ENCODE measurements around the gene SERPINB6. TPM values are rescaled to one million over a fixed set of nuclear protein-coding genes. Genes with fewer than 3 reads are reported as not detected.
"Not testable (repeated sequence)": the region's sequence is repeated elsewhere in the genome, so short reads cannot be mapped to it uniquely, and the experiment has no call there.

The SERPINB6 gene
- total RNA-seq, 1 donor from 2014 or later: 120 TPM

DNA sequence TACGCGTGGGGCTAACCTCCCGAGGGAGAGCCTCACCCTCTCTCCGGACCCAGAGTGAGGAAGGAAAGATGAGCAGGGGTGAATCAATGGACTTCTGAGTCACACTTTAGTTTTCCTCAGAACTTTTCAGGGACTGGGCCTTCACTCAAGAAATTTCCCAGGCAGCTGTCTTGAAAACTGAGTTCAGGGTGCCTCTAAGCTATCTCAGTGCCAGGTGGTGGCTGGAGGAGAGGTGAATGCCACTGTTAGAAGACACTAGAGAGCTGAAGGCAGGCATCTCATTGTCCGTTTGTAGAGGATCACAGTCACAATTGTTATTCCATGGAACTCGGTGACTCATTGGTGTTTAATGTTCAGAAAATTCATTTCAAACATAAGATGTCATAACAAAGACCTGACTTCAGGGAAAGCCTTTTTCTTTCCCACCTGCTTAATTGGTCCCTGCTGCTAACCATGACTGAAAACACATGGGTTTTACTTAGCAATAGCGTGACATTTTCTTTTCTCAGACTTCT, 5.3 kb upstream of the SERPINB6 start:
- no peak overlapping the region for H3K4me3 ChIP-seq (ENCODE audit: low read depth, low read length)
- DNase-seq (ENCODE audit: low read depth): no peak
- no peak for TF ChIP-seq CTCF (conservative IDR thresholded peaks at IDR 0.05; ENCODE audit: low read depth, low read length)

DNA sequence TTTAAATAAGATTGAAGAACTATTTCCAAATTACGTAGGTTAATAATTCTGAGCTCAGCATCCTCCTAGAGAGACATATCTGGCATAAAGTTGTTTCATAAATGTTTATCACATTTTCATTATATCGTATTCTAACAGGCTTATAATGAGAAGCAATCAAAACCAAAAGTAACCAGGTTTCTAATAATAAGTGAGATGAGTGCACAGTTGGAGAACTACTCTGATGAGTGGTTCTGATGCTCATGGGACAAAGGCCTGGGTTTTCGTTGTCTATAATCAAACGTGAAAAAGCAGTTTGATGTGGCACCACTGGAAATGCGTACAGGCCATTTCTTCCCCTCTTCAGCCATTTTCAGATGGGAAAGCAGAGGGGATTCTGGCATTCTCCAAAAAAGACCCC, 4.7 kb upstream of the SERPINB6 start:
- no peak overlapping the region for H3K4me3 ChIP-seq (ENCODE audit: low read depth, low read length)
- TF ChIP-seq CTCF (conservative IDR thresholded peaks at IDR 0.05; ENCODE audit: low read depth, low read length): no peak
- no peak for DNase-seq (ENCODE audit: low read depth)

GRCh38 chr6:2973676-2974075, 2.3 kb upstream of the SERPINB6 start:
- DNase-seq (ENCODE audit: low read depth): no peak
- TF ChIP-seq CTCF (conservative IDR thresholded peaks at IDR 0.05; ENCODE audit: low read depth, low read length): no peak
- H3K4me3 ChIP-seq (ENCODE audit: low read depth, low read length): no peak overlapping the region

DNA sequence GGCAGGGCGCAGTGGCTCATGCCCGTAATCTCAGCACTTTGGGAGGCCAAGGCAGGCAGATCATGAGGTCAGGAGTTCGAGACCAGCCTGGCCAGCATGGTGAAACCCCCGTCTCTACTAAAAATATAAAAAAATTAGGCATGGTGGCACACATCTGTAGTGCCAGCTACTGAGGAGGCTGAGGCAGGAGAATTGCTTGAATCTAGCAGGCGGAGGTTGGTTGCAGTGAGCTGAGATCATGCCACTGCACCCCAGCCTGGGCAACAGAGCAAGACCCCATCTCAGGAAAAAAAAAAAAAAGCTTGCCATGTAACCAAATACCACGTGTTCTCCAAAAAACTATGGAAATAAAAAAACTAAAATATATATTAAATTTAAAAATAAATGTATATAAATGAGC, 1.8 kb upstream of the SERPINB6 start:
- not testable (repeated sequence) for DNase-seq (ENCODE audit: low read depth); H3K4me3 ChIP-seq (ENCODE audit: low read depth, low read length)

- not testable (repeated sequence) for H3K4me3 ChIP-seq (ENCODE audit: low read depth, low read length); DNase-seq (ENCODE audit: low read depth)
Measured at GRCh38 chr6:2972685-2973084, 1.3 kb upstream of the SERPINB6 start.

- DNase-seq (ENCODE audit: low read depth): not testable (repeated sequence)
- H3K4me3 ChIP-seq (ENCODE audit: low read depth, low read length): peak overlapping the region; percentile 74
Measured at GRCh38 chr6:2972219-2972487, 786 bp upstream of the SERPINB6 start.

GRCh38 chr6:2970753-2971419, 481 bp downstream of the SERPINB6 start:
- DNase-seq (ENCODE audit: low read depth): no peak

GRCh38 chr6:2970034-2970685, 1.2 kb downstream of the SERPINB6 start:
- no peak for TF ChIP-seq CTCF (conservative IDR thresholded peaks at IDR 0.05; ENCODE audit: low read depth, low read length)
- peak overlapping the region; percentile 74 for H3K4me3 ChIP-seq (ENCODE audit: low read depth, low read length)
- DNase-seq (ENCODE audit: low read depth): no peak

More at GRCh38 chr6:2970753-2971419, 481 bp downstream of the SERPINB6 start:
- peak overlapping the region; percentile 74 for H3K4me3 ChIP-seq (ENCODE audit: low read depth, low read length)
- TF ChIP-seq CTCF (conservative IDR thresholded peaks at IDR 0.05; ENCODE audit: low read depth, low read length): no peak

All from epithelial cell of proximal tubule (primary cell).